Stimulated activated CD8-positive, alpha-beta memory T cell treated with anti-CD3 and anti-CD28 coated beads, Interleukin-4, amount 100 ng/mL, for 48 hours (primary cell): Measurements from ENCODE around the gene RNF6.

Source experiments
- DNase-seq: peaks from one replicate; pipeline ENCODE4 v3.0.0-alpha.2; 2020

Gene RNF6

GRCh38 chr13:26225896-26226617 lies 3.9 kb upstream of the RNF6 start:
- DNase-seq: no peak

GRCh38 chr13:26222520-26223046 lies 469 bp upstream of the RNF6 start:
- DNase-seq: no peak

GRCh38 chr13:26221399-26221720 lies 754 bp downstream of the RNF6 start:
- no peak for DNase-seq

GRCh38 chr13:26220575-26220974 lies 1.5 kb downstream of the RNF6 start:
- no peak for DNase-seq

GRCh38 chr13:26219726-26220125 lies 2.4 kb downstream of the RNF6 start:
- no peak for DNase-seq

- DNase-seq: no peak
These were observed 6.1 kb downstream of the RNF6 start for GRCh38 chr13:26216042-26216441.

GRCh38 chr13:26213982-26214381 lies 8.1 kb downstream of the RNF6 start:
- no peak for DNase-seq

GRCh38 chr13:26213345-26213744 lies 8.8 kb downstream of the RNF6 start:
- DNase-seq: no peak

- no peak for DNase-seq
These were observed 13.8 kb downstream of the RNF6 start for GRCh38 chr13:26208287-26208686.

GRCh38 chr13:26202365-26202972 lies 19.6 kb downstream of the RNF6 start:
- no peak for DNase-seq

- DNase-seq: no peak
These were observed 21.3 kb downstream of the RNF6 start for GRCh38 chr13:26200811-26201210.

- no peak for DNase-seq
These were observed 24.0 kb downstream of the RNF6 start for GRCh38 chr13:26198116-26198515.

GRCh38 chr13:26197298-26197697 lies 24.8 kb downstream of the RNF6 start:
- DNase-seq: no peak

- DNase-seq: peak; percentile 26
These were observed 35.1 kb downstream of the RNF6 start for GRCh38 chr13:26186995-26187394.

- peak; percentile 90 for DNase-seq
These were observed 35.8 kb downstream of the RNF6 start for GRCh38 chr13:26186118-26186870.

- DNase-seq: no peak
These were observed 36.4 kb downstream of the RNF6 start for GRCh38 chr13:26185720-26186117.

- DNase-seq: peak; percentile 70
These were observed 37.3 kb downstream of the RNF6 start for GRCh38 chr13:26184791-26185250.

GRCh38 chr13:26183416-26183815 lies 38.7 kb downstream of the RNF6 start:
- DNase-seq: no peak

- no peak for DNase-seq
These were observed 42.8 kb downstream of the RNF6 start for GRCh38 chr13:26179344-26179743.

GRCh38 chr13:26168835-26169234 lies 53.3 kb downstream of the RNF6 start:
- DNase-seq: no peak

GRCh38 chr13:26168237-26168814 lies 53.8 kb downstream of the RNF6 start:
- DNase-seq: no peak

GRCh38 chr13:26163812-26164211 lies 58.3 kb downstream of the RNF6 start:
- DNase-seq: no peak
